Keratinocyte (primary cell): ENCODE data around the gene CEP131. TPM values are rescaled to one million over a fixed set of nuclear protein-coding genes. Genes with fewer than 3 reads are reported as not detected.
A peak's percentile ranks its signal among the peaks of the same experiment; 100 is the strongest.

Experiments used
- DNase-seq: peaks from one replicate; pipeline ENCODE4 v3.0.0-alpha.2; 2011; ENCODE audit warnings: low read depth, missing footprints, low spot score
- FAIRE-seq: peaks from 2 replicates; lab custom pipeline; 2011; peaks lifted over from hg19 to GRCh38; lab: Jason Lieb, UNC
- H2AFZ ChIP-seq: 2 replicates; pipeline ENCODE4 v1.6.0; 2012; ENCODE audit warnings: low read length, control low read depth, inconsistent platforms; ENCODE audit not compliant: control insufficient read depth
- H3K27ac ChIP-seq: 2 replicates; pipeline ENCODE4 v1.5.1; 2011; ENCODE audit warnings: low read length; ENCODE audit not compliant: control insufficient read depth, insufficient read depth
- H3K27me3 ChIP-seq: 3 replicates; pipeline ENCODE4 v1.6.0; 2011; ENCODE audit warnings: low read length; ENCODE audit not compliant: control insufficient read depth, insufficient read depth; ENCODE audit errors: extremely low read depth
- H3K36me3 ChIP-seq, 2 experiments: 2 replicates in 1 of 2; 3 replicates in 1 of 2; pipeline ENCODE4 v1.5.1; 2011; ENCODE audit warnings: low read length in 2 of 2, mild to moderate bottlenecking in 1 of 2; ENCODE audit not compliant: control insufficient read depth in 2 of 2, insufficient read depth in 2 of 2; ENCODE audit errors: extremely low read depth in 1 of 2
- H3K4me1 ChIP-seq: 3 replicates; pipeline ENCODE4 v1.5.1; 2011; ENCODE audit warnings: low read length; ENCODE audit not compliant: control insufficient read depth, insufficient read depth; ENCODE audit errors: extremely low read depth
- H3K4me2 ChIP-seq: 3 replicates; pipeline ENCODE4 v1.6.0; 2011; ENCODE audit warnings: low read depth, low read length; ENCODE audit not compliant: control insufficient read depth, insufficient read depth; ENCODE audit errors: extremely low read depth
- H3K4me3 ChIP-seq, 3 experiments: fragments of 200-600 bp in 1 of 3; sonication (generic) in 1 of 3; 2 replicates in 2 of 3; 3 replicates in 1 of 3; pipeline ENCODE4 v1.5.1; 2011 to 2016; ENCODE audit warnings: low read length in 3 of 3, mild to moderate bottlenecking in 3 of 3, control low read depth in 2 of 3, inconsistent platforms in 1 of 3, low read depth in 1 of 3, mixed read lengths in 1 of 3, mixed run types in 1 of 3, moderate library complexity in 1 of 3; ENCODE audit not compliant: control insufficient read depth in 2 of 3, insufficient read depth in 2 of 3; ENCODE audit errors: extremely low read depth in 1 of 3
- H3K79me2 ChIP-seq: 2 replicates; pipeline ENCODE4 v1.6.0; 2012; ENCODE audit warnings: low read length; ENCODE audit not compliant: control insufficient read depth, insufficient read depth
- H3K9ac ChIP-seq: 3 replicates; pipeline ENCODE4 v1.6.0; 2011; ENCODE audit warnings: low read length; ENCODE audit not compliant: control insufficient read depth, insufficient read depth; ENCODE audit errors: extremely low read depth
- H3K9me1 ChIP-seq: 3 replicates; pipeline ENCODE4 v1.6.0; 2011; ENCODE audit warnings: low read length; ENCODE audit not compliant: control insufficient read depth, insufficient read depth; ENCODE audit errors: extremely low read depth
- H3K9me3 ChIP-seq: 2 replicates; pipeline ENCODE4 v1.5.1; 2012; ENCODE audit warnings: low read depth, low read length; ENCODE audit not compliant: control insufficient read depth
- H4K20me1 ChIP-seq: 3 replicates; pipeline ENCODE4 v1.6.0; 2011; ENCODE audit warnings: low read length; ENCODE audit not compliant: control insufficient read depth, insufficient read depth; ENCODE audit errors: extremely low read depth
- EZH2 ChIP-seq: IDR thresholded peaks from one replicate; pipeline ENCODE4 v1.6.1; 2012; ENCODE audit warnings: inconsistent platforms, mild to moderate bottlenecking, low read length, moderate library complexity
- dilution Hi-C: fragments of 300-500 bp; cut with MboI; formaldehyde crosslinking; loops from one replicate; pipeline ENCODE4 v1.7.0; 2020; ENCODE audit warnings: low sequenced_read_pairs; ENCODE audit not compliant: extremely low pct_ligation_motif_present
- polyA plus RNA-seq, 5 experiments: library from polyadenylated mRNA; depleted of rRNA in 3 of 5; stranded (reverse) in 3 of 5; stranded (forward) in 1 of 5; unstranded in 1 of 5; fragments of >200 nt; gene quantifications; 1 replicate in 1 of 5; 2 replicates in 3 of 5; 3 replicates in 1 of 5; pipeline versions ENCODE4 v1.2.1 to v1.2.3, GENCODE V29; 2011 to 2012; ENCODE audit warnings: missing spikeins in 2 of 5, low read depth in 1 of 5, low replicate concordance in 1 of 5
- TF ChIP-seq, protein P1 (sequence below), 3 experiments: IDR thresholded peaks in 1 of 3; conservative IDR thresholded peaks in 1 of 3; optimal IDR thresholded peaks in 1 of 3; 2 replicates in 2 of 3; 3 replicates in 1 of 3; pipeline versions ENCODE3 to v1.5.1; 2011; ENCODE audit warnings: low read length in 3 of 3, mild to moderate bottlenecking in 3 of 3, moderate library complexity in 2 of 3, control low read depth in 1 of 3, inconsistent platforms in 1 of 3; ENCODE audit not compliant: insufficient read depth in 2 of 3; ENCODE audit errors: extremely low read depth in 1 of 3

CEP131 gene
- polyA plus RNA-seq, 1 donor (not counting 4 experiments of a cell fraction or from before 2014, with no cell fraction given) = 2.6 TPM

DNA sequence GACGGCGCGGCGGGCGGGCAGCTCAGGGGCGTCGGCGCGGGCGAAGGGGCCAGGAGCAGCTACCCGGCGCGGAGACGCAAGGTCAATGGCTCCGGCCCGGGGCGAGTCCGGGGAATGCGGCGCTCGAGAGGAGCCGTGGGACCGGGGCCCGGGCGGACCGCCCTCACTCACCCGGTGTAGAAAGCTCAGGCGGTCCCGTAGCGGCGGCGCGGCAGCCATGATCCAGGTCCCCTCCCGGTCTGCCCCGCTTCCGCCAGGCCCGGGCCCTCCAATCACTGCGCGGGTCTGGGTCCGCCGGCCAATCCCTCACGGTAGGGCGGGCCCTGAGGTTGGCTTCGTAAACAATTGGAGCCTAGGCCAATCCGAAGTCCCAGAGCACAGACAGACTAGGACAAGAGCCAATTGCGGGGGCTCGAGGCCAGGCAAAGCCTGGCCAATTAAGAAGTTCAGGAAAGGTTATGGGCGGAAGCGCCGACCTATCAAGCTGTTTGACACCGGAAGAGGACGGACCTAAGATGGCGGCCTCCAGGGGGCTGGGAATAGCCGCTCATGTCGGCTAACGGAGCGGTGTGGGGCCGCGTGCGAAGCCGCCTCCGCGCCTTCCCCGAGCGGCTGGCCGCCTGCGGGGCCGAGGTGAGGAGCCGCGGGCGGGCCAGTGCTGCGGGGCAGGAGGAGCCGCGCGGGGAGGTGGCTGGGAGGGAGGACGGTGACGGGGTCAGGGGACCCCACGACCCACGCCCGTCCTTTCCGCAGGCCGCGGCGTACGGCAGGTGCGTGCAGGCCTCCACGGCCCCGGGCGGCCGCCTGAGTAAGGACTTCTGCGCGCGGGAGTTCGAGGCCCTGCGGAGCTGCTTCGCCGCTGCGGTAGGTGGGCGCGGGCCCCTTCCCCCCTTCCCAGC lies 16.3 kb upstream of the CEP131 start, which contains the start of the genes NDUFAF8 and TEPSIN:
Gene NDUFAF8, plus strand, starts transcription at position 504 of the 899 bp plus-strand sequence. Its CDS starts 46 bp downstream, at position 550.
Gene TEPSIN, minus strand, starts transcription at position 241 of the 899 bp plus-strand sequence. Its CDS starts 22 bp downstream, at position 219.
- Histone ChIP-seq H3K9me1 (no peaks in the 10 kb centered on the region), H3K9ac (peak within 1 kb of the TSS; percentile 92), H3K4me2 (peak within 1 kb of the TSS; percentile 98), H3K36me3 (peaks cover 6% of the 10 kb centered on the region in 2 experiments), H2AFZ (peak within 1 kb of the TSS; percentile 72), H3K4me1 (peaks cover 19% of the 10 kb centered on the region), H3K9me3 (no peaks in the 10 kb centered on the region), H3K27ac (peak within 1 kb of the TSS; percentile 87), H3K27me3 (no peaks in the 10 kb centered on the region), H4K20me1 (no peaks in the 10 kb centered on the region), H3K79me2 (peaks cover 35% of the 10 kb centered on the region), H3K4me3 (peak within 1 kb of the TSS; percentile 90 to 96 (median 90))
- DNase-seq (peak; percentile 96), FAIRE-seq (peak; percentile 94)
- TF ChIP-seq EZH2 = no peak
- TF ChIP-seq, protein P1, sequence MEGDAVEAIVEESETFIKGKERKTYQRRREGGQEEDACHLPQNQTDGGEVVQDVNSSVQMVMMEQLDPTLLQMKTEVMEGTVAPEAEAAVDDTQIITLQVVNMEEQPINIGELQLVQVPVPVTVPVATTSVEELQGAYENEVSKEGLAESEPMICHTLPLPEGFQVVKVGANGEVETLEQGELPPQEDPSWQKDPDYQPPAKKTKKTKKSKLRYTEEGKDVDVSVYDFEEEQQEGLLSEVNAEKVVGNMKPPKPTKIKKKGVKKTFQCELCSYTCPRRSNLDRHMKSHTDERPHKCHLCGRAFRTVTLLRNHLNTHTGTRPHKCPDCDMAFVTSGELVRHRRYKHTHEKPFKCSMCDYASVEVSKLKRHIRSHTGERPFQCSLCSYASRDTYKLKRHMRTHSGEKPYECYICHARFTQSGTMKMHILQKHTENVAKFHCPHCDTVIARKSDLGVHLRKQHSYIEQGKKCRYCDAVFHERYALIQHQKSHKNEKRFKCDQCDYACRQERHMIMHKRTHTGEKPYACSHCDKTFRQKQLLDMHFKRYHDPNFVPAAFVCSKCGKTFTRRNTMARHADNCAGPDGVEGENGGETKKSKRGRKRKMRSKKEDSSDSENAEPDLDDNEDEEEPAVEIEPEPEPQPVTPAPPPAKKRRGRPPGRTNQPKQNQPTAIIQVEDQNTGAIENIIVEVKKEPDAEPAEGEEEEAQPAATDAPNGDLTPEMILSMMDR (optimal IDR thresholded peaks at IDR 0.05 in 1 of 3, IDR thresholded peaks at IDR 0.05 in 1 of 3, conservative IDR thresholded peaks at IDR 0.05 in 1 of 3; ENCODE audit: extremely low read depth in 1 of 3, insufficient read depth in 2 of 3, low read length in 3 of 3) = no peak
- dilution Hi-C loops = no loop called here

DNA sequence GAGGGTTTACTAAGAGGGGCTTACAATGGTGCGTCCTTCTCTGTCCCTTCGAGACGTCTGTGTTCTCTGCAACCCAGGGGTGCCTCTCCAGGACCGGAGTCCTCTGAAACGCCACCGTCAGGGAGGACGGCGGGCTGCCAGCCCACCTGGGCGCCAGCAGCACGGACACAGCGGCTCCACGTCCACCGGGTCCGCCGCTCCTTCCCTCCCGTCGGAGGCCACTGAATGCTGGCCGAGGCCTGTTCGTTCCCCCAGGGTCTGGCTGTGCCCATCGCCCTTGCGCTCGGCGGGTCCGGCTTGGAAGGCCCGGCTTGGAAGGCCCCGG lies 15.7 kb upstream of the CEP131 start:
- FAIRE-seq (no peak), DNase-seq (no peak)
- H3K9me1 ChIP-seq = no peaks in the 10 kb centered on the region
- H3K27ac ChIP-seq = peak overlapping the region; percentile 50
- H3K27me3 ChIP-seq = no peaks in the 10 kb centered on the region
- dilution Hi-C loops = no loop called here
- TF ChIP-seq EZH2 = no peak
- TF ChIP-seq, protein P1 (optimal IDR thresholded peaks at IDR 0.05 in 1 of 3, IDR thresholded peaks at IDR 0.05 in 1 of 3, conservative IDR thresholded peaks at IDR 0.05 in 1 of 3; ENCODE audit: extremely low read depth in 1 of 3, insufficient read depth in 2 of 3, low read length in 3 of 3) = no peak
- H3K79me2 ChIP-seq = peaks cover 35% of the 10 kb centered on the region
- H3K36me3 ChIP-seq = peaks cover 6 to 8% of the 10 kb centered on the region in 2 experiments
- peak overlapping the region; percentile 98 for H3K4me2 ChIP-seq
- H3K9ac ChIP-seq = peak overlapping the region; percentile 92
- peaks cover 19% of the 10 kb centered on the region for H3K4me1 ChIP-seq
- peak overlapping the region; percentile 76 to 96 (median 84) for H3K4me3 ChIP-seq
- no peaks in the 10 kb centered on the region for H3K9me3 ChIP-seq
- no peaks in the 10 kb centered on the region for H4K20me1 ChIP-seq
- peak overlapping the region; percentile 72 for H2AFZ ChIP-seq
